Measurements from ENCODE around the gene INAFM1.
"Not testable (repeated sequence)": the region's sequence is repeated elsewhere in the genome, so short reads cannot be mapped to it uniquely, and the experiment has no call there.

Gene INAFM1

GRCh38 chr19:47241919-47242577 lies 32.6 kb upstream of the INAFM1 start:
- DNase-seq, result no peak

- DNase-seq, result no peak
Observed at GRCh38 chr19:47243364-47243775, 31.3 kb upstream of the INAFM1 start.

- peak; percentile 95 for DNase-seq
Observed at GRCh38 chr19:47243776-47244547, 30.7 kb upstream of the INAFM1 start.

- peak; percentile 54 for DNase-seq
Observed at GRCh38 chr19:47247308-47247990, 27.2 kb upstream of the INAFM1 start.

- DNase-seq, result not testable (repeated sequence)
Observed at GRCh38 chr19:47253016-47253415, 21.7 kb upstream of the INAFM1 start.

GRCh38 chr19:47253467-47253881 lies 21.2 kb upstream of the INAFM1 start:
- DNase-seq, result peak; percentile 44

- DNase-seq, result no peak
Observed at GRCh38 chr19:47253970-47254369, 20.7 kb upstream of the INAFM1 start.

- no peak for DNase-seq
Observed at GRCh38 chr19:47255879-47256692, 18.6 kb upstream of the INAFM1 start, which contains the start of gene CCDC9. CCDC9 (plus strand) TSS chr19:47256525; CDS start chr19:47258401, 1,876 bp downstream.

- DNase-seq, result peak; percentile 100
Observed at GRCh38 chr19:47256693-47257410, 17.8 kb upstream of the INAFM1 start.

GRCh38 chr19:47257411-47258169 lies 17.1 kb upstream of the INAFM1 start:
- no peak for DNase-seq

- no peak for DNase-seq
Observed at GRCh38 chr19:47258434-47258833, 16.3 kb upstream of the INAFM1 start.

GRCh38 chr19:47258895-47259555 lies 15.7 kb upstream of the INAFM1 start:
- no peak for DNase-seq

- no peak for DNase-seq
Observed at GRCh38 chr19:47260476-47260875, 14.2 kb upstream of the INAFM1 start.

GRCh38 chr19:47261946-47262793 lies 12.5 kb upstream of the INAFM1 start:
- DNase-seq, result not testable (repeated sequence)

GRCh38 chr19:47264629-47265028 lies 10.1 kb upstream of the INAFM1 start:
- no peak for DNase-seq

- DNase-seq, result no peak
Observed at GRCh38 chr19:47266401-47266941, 8.2 kb upstream of the INAFM1 start.

- DNase-seq, result no peak
Observed at GRCh38 chr19:47267350-47267759, 7.3 kb upstream of the INAFM1 start.

GRCh38 chr19:47268028-47268427 lies 6.7 kb upstream of the INAFM1 start:
- no peak for DNase-seq

- DNase-seq, result no peak
Observed at GRCh38 chr19:47269596-47269995, 5.1 kb upstream of the INAFM1 start.
